Body of pancreas (tissue), 4 donors: ENCODE results near the gene MAP3K5.

ENCODE experiments used
- POLR2A ChIP-seq, 3 donors: fragments of 450-650 bp; IDR thresholded peaks; one replicate each; pipeline ENCODE4 v1.6.1; 2016; ENCODE audit warnings: antibody characterized with exemption in 3 of 3, mild to moderate bottlenecking in 2 of 3
- TF ChIP-seq, protein P1 (sequence below), 7 experiments: fragments of 450-650 bp in 4 of 7; fragments of 200-600 bp in 3 of 7; sonication (generic) in 3 of 7; IDR thresholded peaks; one replicate each; pipeline ENCODE4 v1.5.1; 2016 to 2019; ENCODE audit warnings: antibody characterized with exemption in 7 of 7

DNA sequence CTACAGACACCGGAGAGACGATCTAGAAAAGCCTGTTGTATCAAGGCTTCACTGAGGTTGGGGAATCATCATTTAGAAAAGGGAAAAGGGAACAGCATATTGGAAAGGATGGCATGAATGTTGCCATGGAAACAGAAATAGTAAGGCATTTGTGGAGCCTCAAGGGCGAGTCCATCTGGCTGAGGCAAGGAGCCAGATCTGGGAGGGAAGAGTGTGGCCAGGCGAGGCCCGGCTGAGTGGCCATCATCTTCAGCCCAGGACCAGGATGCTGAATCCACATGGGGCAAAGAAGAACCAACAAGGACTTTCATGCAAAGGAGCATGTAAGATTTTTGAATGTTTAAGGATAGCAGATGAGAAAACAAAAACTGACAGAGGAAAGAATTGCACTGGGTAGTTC is 85.8 kb downstream of the MAP3K5 start:
- TF ChIP-seq, protein P1, sequence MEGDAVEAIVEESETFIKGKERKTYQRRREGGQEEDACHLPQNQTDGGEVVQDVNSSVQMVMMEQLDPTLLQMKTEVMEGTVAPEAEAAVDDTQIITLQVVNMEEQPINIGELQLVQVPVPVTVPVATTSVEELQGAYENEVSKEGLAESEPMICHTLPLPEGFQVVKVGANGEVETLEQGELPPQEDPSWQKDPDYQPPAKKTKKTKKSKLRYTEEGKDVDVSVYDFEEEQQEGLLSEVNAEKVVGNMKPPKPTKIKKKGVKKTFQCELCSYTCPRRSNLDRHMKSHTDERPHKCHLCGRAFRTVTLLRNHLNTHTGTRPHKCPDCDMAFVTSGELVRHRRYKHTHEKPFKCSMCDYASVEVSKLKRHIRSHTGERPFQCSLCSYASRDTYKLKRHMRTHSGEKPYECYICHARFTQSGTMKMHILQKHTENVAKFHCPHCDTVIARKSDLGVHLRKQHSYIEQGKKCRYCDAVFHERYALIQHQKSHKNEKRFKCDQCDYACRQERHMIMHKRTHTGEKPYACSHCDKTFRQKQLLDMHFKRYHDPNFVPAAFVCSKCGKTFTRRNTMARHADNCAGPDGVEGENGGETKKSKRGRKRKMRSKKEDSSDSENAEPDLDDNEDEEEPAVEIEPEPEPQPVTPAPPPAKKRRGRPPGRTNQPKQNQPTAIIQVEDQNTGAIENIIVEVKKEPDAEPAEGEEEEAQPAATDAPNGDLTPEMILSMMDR (IDR thresholded peaks at IDR 0.05) = no peak
- TF ChIP-seq POLR2A (IDR thresholded peaks at IDR 0.05) = no peak
